Neutrophil (primary cell): ENCODE measurements around the gene YIPF2.

Experiments
- H3K27ac ChIP-seq: fragments of 200-600 bp; sonication (generic); 2 replicates; pipeline ENCODE4 v1.5.1; 2016; ENCODE audit warnings: mild to moderate bottlenecking, moderate library complexity
- H3K27me3 ChIP-seq: fragments of 200-600 bp; sonication (generic); 2 replicates; pipeline ENCODE4 v1.6.0; 2016; ENCODE audit warnings: mild to moderate bottlenecking
- H3K36me3 ChIP-seq: fragments of 200-600 bp; sonication (generic); 2 replicates; pipeline ENCODE4 v1.5.1; 2017
- H3K4me1 ChIP-seq, 2 experiments: fragments of 200-600 bp in 1 of 2; sonication (generic) in 1 of 2; 1 replicate in 1 of 2; 2 replicates in 1 of 2; pipeline versions ENCODE4 v1.5.1 to v1.6.1; 2013 to 2016; ENCODE audit warnings: low read depth in 1 of 2, low read length in 1 of 2, mild to moderate bottlenecking in 1 of 2, moderate library complexity in 1 of 2; ENCODE audit not compliant: control insufficient read depth in 1 of 2, insufficient read depth in 1 of 2
- H3K4me3 ChIP-seq, 2 experiments: fragments of 200-600 bp in 1 of 2; sonication (generic) in 1 of 2; 1 replicate in 1 of 2; 2 replicates in 1 of 2; pipeline ENCODE4 v1.5.1; 2013 to 2016; ENCODE audit warnings: low read depth in 1 of 2, low read length in 1 of 2, mild to moderate bottlenecking in 1 of 2, moderate library complexity in 1 of 2
- H3K9me3 ChIP-seq: fragments of 200-600 bp; sonication (generic); 2 replicates; pipeline ENCODE4 v1.5.1; 2016
- TF ChIP-seq, protein P1 (sequence below): fragments of 200-600 bp; sonication (generic); IDR thresholded peaks from 2 replicates; pipeline ENCODE4 v1.5.1; 2016; ENCODE audit warnings: antibody characterized with exemption

The YIPF2 gene

GRCh38 chr19:10929402-10929794 lies 959 bp upstream of the YIPF2 start:
- H3K4me1 ChIP-seq = peaks cover 17 to 20% of the 10 kb centered on the region in 2 experiments
- peak overlapping the region; percentile 74 for H3K27ac ChIP-seq
- TF ChIP-seq, protein P1, sequence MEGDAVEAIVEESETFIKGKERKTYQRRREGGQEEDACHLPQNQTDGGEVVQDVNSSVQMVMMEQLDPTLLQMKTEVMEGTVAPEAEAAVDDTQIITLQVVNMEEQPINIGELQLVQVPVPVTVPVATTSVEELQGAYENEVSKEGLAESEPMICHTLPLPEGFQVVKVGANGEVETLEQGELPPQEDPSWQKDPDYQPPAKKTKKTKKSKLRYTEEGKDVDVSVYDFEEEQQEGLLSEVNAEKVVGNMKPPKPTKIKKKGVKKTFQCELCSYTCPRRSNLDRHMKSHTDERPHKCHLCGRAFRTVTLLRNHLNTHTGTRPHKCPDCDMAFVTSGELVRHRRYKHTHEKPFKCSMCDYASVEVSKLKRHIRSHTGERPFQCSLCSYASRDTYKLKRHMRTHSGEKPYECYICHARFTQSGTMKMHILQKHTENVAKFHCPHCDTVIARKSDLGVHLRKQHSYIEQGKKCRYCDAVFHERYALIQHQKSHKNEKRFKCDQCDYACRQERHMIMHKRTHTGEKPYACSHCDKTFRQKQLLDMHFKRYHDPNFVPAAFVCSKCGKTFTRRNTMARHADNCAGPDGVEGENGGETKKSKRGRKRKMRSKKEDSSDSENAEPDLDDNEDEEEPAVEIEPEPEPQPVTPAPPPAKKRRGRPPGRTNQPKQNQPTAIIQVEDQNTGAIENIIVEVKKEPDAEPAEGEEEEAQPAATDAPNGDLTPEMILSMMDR = no peak
- no peaks in the 10 kb centered on the region for H3K27me3 ChIP-seq
- H3K4me3 ChIP-seq = peak overlapping the region; percentile 93 to 97
- no peaks in the 10 kb centered on the region for H3K9me3 ChIP-seq
- peaks cover 8% of the 10 kb centered on the region for H3K36me3 ChIP-seq

GRCh38 chr19:10927730-10928562 lies 493 bp downstream of the YIPF2 start:
- H3K27me3 ChIP-seq = no peaks in the 10 kb centered on the region
- H3K27ac ChIP-seq = peak overlapping the region; percentile 74
- H3K36me3 ChIP-seq = peaks cover 19% of the 10 kb centered on the region
- H3K4me3 ChIP-seq = peak overlapping the region; percentile 93 to 97
- H3K4me1 ChIP-seq = peaks cover 17 to 20% of the 10 kb centered on the region in 2 experiments
- TF ChIP-seq, protein P1 = no peak
- H3K9me3 ChIP-seq = no peaks in the 10 kb centered on the region

- H3K4me1 ChIP-seq = peaks cover 10 to 11% of the 10 kb centered on the region in 2 experiments
- H3K27ac ChIP-seq = no peak overlapping the region
- H3K4me3 ChIP-seq = no peak overlapping the region
- TF ChIP-seq, protein P1 = no peak
- no peaks in the 10 kb centered on the region for H3K9me3 ChIP-seq
- H3K27me3 ChIP-seq = no peaks in the 10 kb centered on the region
- peaks cover 46% of the 10 kb centered on the region for H3K36me3 ChIP-seq
Measured at GRCh38 chr19:10924597-10924996, 3.8 kb downstream of the YIPF2 start.

DNA sequence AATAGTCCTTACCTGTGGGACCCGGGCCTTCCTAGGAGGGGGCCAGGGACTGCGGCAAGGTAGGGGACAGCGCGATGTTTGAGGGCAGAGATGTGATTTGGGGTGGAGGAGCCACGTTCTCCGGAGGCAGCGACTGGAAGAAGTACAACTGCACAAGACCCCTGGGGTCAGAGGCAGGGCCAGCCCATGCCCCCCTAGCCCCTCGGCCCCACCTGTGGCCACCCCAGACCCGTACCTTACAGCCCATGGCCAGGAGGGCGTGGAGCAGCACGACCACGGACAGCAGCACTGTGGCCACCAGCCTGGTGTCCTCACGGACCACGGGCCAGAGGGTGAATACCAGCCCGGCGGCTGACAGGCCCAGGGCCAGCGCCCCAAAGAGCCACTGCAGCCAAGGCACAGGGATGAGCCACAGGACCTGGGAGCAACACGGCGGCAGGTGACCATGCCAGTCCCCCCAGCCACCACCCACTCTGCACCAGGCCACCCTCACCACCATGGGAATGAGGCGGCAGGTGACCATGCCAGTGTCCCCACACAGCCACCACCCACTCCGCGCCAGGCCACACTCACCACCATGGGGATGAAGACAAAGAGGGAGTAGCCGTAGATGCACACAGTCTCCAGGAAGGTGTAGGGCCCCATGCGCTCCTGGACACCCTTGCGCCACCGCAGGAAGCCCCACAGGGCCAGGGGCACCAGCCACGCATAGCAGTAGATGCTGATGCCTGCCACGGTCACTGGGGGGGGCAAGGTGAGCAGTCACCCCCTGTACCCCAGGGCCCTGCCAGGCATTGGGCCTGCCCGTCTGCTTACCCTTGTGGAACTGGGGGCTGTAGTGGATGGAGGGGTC lies 5.0 kb downstream of the YIPF2 start:
- H3K36me3 ChIP-seq = peaks cover 50% of the 10 kb centered on the region
- TF ChIP-seq, protein P1 = no peak
- H3K4me1 ChIP-seq = peaks cover 5% of the 10 kb centered on the region in 2 experiments
- no peak overlapping the region for H3K27ac ChIP-seq
- no peak overlapping the region for H3K4me3 ChIP-seq
- H3K9me3 ChIP-seq = no peaks in the 10 kb centered on the region
- no peaks in the 10 kb centered on the region for H3K27me3 ChIP-seq

GRCh38 chr19:10922638-10923014 lies 5.8 kb downstream of the YIPF2 start:
- H3K36me3 ChIP-seq = peaks cover 50% of the 10 kb centered on the region
- H3K9me3 ChIP-seq = no peaks in the 10 kb centered on the region
- no peaks in the 10 kb centered on the region for H3K27me3 ChIP-seq

More at GRCh38 chr19:10922638-10923014, 5.8 kb downstream of the YIPF2 start:
- no peak overlapping the region for H3K4me3 ChIP-seq
- TF ChIP-seq, protein P1 = no peak
- no peak overlapping the region for H3K27ac ChIP-seq
- peaks cover 0 to under 1% of the 10 kb centered on the region in 2 experiments for H3K4me1 ChIP-seq
